GM18867 (cell line): Measurements from ENCODE around the gene FLYWCH2.

Experiments
- ATAC-seq: cut with Tn5 transposase; IDR thresholded peaks from one replicate; pipeline ENCODE4 v1.9.1; 2021; ENCODE audit warnings: mild to moderate bottlenecking, moderate library complexity; ENCODE audit not compliant: unreplicated experiment

FLYWCH2 gene

GRCh38 chr16:2882650-2883457 is at the start of gene FLYWCH2:
Gene FLYWCH2, plus strand, starts transcription at chr16:2883215. Its CDS starts 13,235 bp downstream, at chr16:2896450.
- peak; percentile 90 for ATAC-seq

- no peak for ATAC-seq
These were observed 49.2 kb upstream of the FLYWCH2 start for GRCh38 chr16:2833776-2834175.

DNA sequence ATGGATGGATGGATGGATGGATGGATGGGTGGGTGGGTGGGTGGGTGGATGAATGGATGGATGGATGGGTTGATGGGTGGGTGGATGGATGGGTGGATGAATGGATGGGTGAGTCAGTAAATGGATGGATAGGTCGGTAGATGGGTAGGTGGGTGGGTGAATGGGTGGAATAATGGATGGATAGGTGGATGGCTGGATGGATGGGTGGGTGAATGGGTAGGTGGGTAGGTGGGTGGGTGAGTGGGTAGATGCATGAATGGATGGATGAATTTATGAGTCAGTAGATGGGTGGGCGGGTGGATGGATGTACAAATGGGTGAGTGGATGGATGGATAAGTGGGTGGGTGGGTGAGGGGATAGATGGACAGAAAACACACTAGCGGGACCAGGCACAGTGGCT is 48.0 kb upstream of the FLYWCH2 start:
- ATAC-seq = no peak

- ATAC-seq = no peak
These were observed 47.1 kb upstream of the FLYWCH2 start for GRCh38 chr16:2835638-2836493.

DNA sequence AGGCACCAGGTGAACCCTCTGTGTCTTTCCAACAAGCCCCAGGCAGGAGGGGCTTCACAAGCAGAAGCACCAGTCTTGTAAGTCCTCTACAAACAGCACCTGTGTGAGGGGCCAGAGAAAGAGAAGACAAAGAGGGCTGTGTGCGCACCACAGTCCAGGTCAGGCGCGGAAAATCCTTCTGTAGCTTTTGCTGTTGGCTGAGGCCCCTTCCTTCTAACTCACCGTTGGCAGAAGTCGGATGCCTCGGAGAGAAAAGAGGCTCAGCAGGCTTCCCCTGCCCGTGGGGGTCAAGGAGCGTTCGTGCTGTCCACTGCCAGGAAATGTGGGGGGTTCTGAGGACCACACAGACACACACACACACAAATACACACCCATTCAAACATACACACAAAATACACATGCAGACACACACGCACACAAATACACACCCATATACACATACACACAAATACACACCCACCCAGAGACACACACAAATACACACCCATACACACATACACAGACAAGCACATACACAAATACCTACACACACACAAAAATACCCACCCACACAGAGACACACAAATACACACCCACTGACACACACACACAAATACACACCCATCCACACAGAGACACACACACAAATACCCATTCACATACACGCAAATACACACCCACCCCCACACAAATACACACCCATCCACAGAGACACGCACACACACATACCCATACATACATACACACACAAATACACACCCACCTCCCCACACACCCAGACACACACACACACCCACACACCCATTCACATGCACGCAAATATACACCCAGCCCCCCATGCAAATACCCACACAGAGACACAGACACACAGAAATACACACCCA is 46.1 kb upstream of the FLYWCH2 start:
- no peak for ATAC-seq

DNA sequence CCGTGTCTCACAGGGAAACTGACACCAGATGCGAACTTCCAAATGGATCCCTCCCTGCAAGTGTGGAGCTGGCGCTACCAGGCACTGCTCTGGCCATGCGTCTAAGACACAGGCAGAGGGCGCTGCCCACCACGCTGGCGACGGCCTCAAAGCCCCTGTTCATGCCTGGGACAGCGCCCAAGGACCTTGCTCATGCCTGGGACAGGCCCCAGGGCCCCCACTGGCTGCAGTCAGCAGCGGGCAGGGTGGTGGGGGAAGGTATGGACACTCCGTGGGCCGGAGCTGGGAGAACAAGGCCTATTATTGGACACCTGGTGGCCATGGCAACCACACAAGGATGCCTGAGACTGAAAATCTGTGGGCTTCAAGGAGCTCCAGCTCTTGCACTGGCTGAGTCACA is 44.1 kb upstream of the FLYWCH2 start:
- ATAC-seq = no peak

DNA sequence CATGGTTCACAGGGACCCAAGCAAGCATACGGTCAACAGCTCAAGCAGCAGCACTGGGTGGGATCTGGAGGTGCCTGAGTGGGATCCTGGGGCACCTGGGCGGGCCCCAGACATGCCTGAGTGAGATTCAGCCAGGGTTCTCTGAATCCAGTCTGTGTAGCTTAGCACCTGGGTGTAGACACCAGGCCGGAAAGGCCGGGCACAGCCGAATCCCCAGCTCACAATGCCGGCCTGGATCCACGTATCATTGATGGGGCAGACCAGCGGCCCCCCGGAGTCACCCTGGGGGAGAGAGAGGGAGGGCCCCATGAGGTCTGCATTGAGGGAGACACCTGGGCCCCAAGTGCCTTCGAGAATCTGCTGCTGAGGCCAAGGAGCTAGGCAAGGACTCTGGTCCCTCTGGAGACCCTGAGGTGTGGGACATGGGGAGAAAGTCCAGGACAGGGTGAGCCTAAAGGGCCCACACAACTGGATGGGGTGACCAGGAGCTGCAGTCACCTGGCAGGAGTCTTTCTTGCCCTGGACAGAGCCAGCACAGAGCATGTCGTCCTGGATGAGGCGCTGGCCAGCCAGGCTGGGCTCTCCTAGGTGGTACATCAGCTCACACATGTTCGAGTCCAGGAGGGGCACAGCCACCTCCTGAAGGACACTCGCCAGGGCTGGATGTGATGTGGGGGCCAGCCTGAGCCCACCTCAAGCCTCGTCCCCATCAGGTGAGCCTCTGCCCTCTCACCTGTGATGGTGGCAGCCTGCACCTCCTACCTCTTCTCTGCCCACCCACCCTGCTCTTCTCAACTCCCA is 43.2 kb upstream of the FLYWCH2 start:
- no peak for ATAC-seq

DNA sequence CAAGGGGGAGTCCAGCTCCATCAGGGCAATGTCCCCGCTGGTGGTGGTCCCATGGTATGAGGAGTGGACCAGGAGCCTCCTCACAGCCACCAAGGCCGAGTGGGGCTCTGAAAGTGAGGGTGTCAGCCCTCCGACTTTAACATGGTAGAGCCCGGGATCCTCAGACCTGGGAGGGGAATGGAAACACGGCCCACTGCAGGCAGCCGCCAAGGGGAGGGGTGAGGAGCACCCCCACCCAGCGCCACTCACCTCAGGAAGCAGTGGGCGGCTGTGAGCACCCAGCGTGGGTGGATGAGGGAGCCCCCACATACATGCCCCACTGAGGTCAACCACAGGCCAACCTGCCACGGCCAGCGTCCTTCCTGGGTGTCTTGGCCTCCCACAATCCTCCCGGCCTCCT is 42.1 kb upstream of the FLYWCH2 start:
- no peak for ATAC-seq

GRCh38 chr16:2841606-2842339 is 41.2 kb upstream of the FLYWCH2 start:
- no peak for ATAC-seq

- no peak for ATAC-seq
These were observed 40.5 kb upstream of the FLYWCH2 start for GRCh38 chr16:2842340-2843000.

DNA sequence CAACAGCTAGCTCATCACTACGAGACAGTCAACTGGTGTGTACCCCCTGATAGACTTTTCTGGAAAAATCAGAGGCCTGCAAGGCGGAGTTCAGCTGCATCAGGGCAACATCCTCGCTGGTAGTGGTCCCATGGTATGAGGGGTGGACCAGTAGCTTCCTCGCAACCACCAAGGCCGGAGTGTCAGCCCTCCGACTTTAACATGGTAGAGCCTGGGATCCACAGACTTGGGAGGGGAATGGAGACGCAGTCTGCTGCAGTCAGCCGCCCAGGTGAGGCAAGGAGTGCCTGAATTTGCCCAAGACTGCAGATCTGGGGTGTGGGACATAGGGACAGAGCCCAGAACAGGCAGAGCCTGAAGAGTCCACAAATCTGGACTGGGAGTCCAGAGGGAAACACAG is 39.5 kb upstream of the FLYWCH2 start:
- no peak for ATAC-seq

- no peak for ATAC-seq
These were observed 37.9 kb upstream of the FLYWCH2 start for GRCh38 chr16:2845116-2845515.

DNA sequence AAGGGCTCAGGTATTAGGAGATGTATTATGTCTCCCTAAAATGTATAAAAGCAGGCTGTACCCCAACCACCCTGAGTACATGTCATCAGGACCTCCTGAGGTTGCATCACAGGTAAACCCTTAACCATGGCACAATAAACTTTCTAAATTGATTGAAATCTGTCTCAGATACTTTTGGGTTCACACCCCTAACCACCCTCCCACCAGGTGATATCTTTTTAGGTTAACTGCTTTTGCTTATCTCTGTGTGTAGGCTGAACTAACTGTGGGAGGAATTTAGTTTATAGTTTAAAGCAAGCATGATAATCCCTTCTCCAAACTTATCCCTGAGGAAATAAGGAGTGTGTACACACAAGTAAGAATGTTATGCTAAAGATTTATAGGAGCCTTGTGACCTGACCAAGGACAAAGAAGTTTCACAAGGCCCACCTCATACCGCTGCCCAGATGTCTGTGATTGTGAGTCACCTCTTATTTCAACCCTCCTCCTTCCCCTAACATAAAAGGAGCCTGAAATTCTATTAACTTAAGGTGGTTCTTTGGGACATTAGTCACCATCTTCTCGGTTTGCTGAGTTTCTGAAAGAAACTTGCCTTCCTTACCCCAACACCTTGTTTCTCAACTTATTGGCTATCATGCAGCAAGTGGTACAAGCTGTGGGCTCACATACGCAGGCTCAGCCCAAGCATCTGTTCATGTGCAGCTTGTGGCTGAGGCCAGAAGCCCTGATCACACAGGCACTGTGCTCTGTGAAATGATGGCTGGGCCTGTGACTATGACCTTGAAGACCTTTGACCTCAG is 36.3 kb upstream of the FLYWCH2 start:
- ATAC-seq = no peak

DNA sequence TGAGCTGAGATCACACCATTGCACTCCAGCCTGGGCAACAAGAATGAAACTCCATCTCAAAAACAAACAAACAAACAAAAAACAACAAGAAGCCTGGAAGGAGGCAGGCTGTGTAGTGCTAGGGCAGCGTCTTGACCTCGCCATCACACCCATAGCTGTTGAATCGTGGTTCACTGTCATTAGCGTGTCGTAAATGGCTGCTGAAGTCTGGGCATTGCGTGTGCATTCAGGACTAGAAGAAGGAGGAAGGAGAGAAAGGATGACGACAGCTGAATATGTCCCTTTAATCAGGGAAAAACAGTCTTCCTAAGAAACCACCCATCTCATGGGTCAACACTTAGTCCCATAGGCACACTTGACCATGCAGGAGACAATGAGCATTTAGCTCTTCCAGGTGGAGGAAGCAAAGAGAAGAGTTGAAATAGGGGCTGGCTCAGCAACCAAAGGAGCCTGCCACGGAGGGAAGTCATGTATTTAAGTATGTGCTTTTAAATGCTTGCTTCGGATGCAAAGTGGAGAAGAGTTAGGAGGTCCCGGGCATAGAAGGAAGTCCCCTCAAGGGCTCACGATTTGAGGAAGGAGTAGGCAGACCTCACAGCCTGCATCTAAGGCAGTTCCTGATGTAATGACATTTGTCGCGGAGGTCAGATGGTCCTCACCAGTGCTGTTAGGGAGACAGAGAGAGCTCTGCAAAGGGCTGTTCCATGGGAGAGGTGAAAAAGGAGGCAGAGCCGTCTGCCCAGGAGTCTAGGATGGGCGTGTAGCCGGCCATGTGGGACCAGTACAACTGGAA is 33.9 kb upstream of the FLYWCH2 start:
- ATAC-seq = no peak

GRCh38 chr16:2852003-2852730 is 30.8 kb upstream of the FLYWCH2 start:
- ATAC-seq = no peak

GRCh38 chr16:2852731-2853507 is 30.1 kb upstream of the FLYWCH2 start:
- no peak for ATAC-seq
